ENCODE measurements around the gene MYO9A.

MYO9A gene

GRCh38 chr15:71779073-71779797, 338.7 kb downstream of the MYO9A start:
- Histone ChIP-seq H3K27ac (no peak overlapping the region), H3K4me3 (no peak overlapping the region)

DNA sequence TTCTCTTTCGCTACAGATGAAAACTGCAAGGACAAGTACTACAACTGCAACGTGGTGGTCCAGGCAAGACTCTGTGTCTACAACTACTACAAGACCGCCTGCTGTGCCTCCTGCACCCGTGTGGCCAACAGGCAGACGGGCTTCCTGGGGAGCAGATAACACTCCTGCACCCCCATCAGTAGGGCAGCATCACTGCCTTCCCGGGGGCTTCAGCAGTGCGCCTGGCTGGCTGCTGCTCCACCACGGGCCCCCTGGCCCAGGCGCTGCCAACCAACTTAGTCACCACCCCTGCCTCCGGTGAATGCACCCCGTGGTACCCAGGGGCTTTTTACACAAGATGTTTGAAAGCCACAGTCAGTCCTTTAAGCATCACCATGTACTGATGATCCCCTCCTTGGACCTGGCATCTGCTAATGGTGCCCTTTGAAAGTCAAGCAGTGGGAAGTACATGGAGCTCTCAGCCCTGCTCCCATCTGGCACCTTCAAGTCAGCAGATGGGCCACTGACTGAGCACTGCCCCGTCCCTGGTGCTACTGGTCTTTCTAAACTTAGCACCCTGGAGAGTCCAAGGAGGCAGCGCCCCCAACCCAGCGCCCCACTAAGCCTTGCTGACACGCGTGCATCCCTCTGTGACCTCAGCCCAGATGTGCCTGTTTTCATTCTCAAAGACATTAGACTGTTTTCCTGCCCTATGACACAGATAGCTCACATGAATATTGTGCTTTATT, 340.6 kb downstream of the MYO9A start:
- H3K27ac ChIP-seq = no peak overlapping the region
- no peak overlapping the region for H3K4me3 ChIP-seq

DNA sequence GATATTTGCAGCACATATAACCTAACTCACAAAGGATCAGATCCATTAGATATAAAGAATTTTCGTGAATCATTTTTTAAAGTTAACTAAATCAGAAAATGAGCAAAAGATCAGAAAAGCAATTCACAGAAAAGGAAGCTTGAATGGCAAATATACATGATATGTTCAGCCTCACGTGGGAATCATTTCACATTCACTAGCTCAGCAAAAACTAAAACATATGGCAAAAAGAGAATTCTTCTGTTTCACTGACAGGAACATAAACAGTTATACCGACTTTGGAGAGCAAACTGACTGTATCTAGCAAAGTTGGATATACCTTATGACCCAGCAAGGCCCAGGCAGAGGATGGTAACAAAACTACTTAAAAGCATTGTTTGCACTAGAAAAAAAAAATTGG, 341.6 kb downstream of the MYO9A start:
- H3K4me3 ChIP-seq = no peak overlapping the region
- no peak overlapping the region for H3K27ac ChIP-seq

DNA sequence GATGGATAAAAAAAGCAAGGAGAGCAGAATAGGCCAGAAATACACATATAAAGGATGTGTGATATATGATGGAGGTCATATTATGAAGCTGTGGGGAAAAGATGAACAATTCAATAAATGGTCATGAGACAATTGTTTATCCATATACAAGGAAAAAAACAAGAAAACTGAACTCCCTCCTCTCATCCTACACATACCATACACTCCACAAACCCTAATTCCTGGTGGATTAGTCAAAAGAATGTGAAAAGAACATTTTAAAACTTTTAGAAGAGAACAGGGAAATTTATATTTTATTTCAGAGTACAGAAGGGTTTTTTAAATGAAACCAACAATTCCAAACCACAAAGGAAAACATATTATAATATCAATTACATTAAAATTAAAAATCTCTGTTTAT, 342.1 kb downstream of the MYO9A start:
- H3K4me3 ChIP-seq = no peak overlapping the region
- no peak overlapping the region for H3K27ac ChIP-seq

GRCh38 chr15:71773206-71773859, 344.6 kb downstream of the MYO9A start:
- H3K27ac ChIP-seq = no peak overlapping the region
- no peak overlapping the region for H3K4me3 ChIP-seq
